HepG2 (cell line): ENCODE results near the gene RTKN2. TPM values are rescaled to one million over a fixed set of nuclear protein-coding genes. Genes with fewer than 3 reads are reported as not detected.

ENCODE experiments used
- ATAC-seq: fragments of 200-7000 bp; cut with Tn5 transposase; 3 replicates; pipeline ENCODE4 v1.9.1; 2020; ENCODE audit warnings: mild to moderate bottlenecking, moderate library complexity
- BruUV-seq: library from RNA; stranded (reverse); fragments of 400-500 nt; replicated peaks from 2 replicates; lab custom pipeline; 2021; lab: Mats Ljungman, UMichigan
- CTCF ChIA-PET: fragments of 300-600 bp; formaldehyde crosslinking; extraction: SDS; loops from one replicate; lab custom pipeline; 2021; ENCODE audit warnings: low total read pairs, inconsistent platforms, low intra/inter-chr PET ratio; lab: Yijun Ruan, JAX
- POLR2A ChIA-PET: fragments of 350-600 bp; sonication (Branson Sonifier 250); formaldehyde crosslinking; loops from one replicate; lab custom pipeline; 2020; ENCODE audit warnings: antibody characterized with exemption, inconsistent platforms; lab: Yijun Ruan, JAX
- DNase-seq: peaks from one replicate; pipeline ENCODE4 v3.0.0-alpha.2; 2015; ENCODE audit warnings: low spot score
- FAIRE-seq: peaks from 3 replicates; lab custom pipeline; 2011; peaks lifted over from hg19 to GRCh38; lab: Jason Lieb, UNC
- H2AFZ ChIP-seq: one replicate; pipeline ENCODE4 v1.6.1; 2011; ENCODE audit warnings: low read length, inconsistent platforms
- H3K27ac ChIP-seq: fragments of 300-600 bp; 3 replicates; pipeline ENCODE4 v1.8.0; 2011; ENCODE audit warnings: mixed run types, mild to moderate bottlenecking, mixed read lengths, low read length, inconsistent platforms; ENCODE audit not compliant: insufficient read depth; ENCODE audit errors: extremely low read length
- H3K27me3 ChIP-seq, 2 experiments: fragments of 200-600 bp in 1 of 2; 2 replicates in 1 of 2; 3 replicates in 1 of 2; pipeline versions ENCODE4 v1.6.0 to v1.8.0; 2011; ENCODE audit warnings: low read length in 2 of 2, mild to moderate bottlenecking in 2 of 2, moderate library complexity in 2 of 2, inconsistent platforms in 1 of 2; ENCODE audit not compliant: insufficient read depth in 2 of 2, control insufficient read depth in 1 of 2
- H3K36me3 ChIP-seq, 2 experiments: fragments of 200-600 bp in 1 of 2; replicated peaks in 1 of 2; 2 replicates in 1 of 2; 3 replicates in 1 of 2; pipeline versions ENCODE4 v1.5.1 to v1.8.0; 2011; ENCODE audit warnings: low read length in 2 of 2, inconsistent platforms in 1 of 2; ENCODE audit not compliant: insufficient read depth in 2 of 2, control insufficient read depth in 1 of 2
- H3K4me1 ChIP-seq: 2 replicates; pipeline ENCODE4 v1.5.1; 2012; ENCODE audit warnings: low read length, inconsistent platforms; ENCODE audit not compliant: insufficient read depth
- H3K4me2 ChIP-seq: 2 replicates; pipeline ENCODE4 v1.6.0; 2011; ENCODE audit warnings: low read depth, low read length, inconsistent platforms
- H3K4me3 ChIP-seq, 3 experiments: fragments of 200-600 bp in 1 of 3; sonication (generic), shearing (Covaris generic) in 1 of 3; replicated peaks in 1 of 3; 2 replicates each; pipeline ENCODE4 v1.5.1; 2011 to 2016; ENCODE audit warnings: low read length in 3 of 3, inconsistent platforms in 2 of 3, low read depth in 2 of 3, mild to moderate bottlenecking in 2 of 3, control low read depth in 1 of 3, mixed read lengths in 1 of 3; ENCODE audit not compliant: insufficient read depth in 1 of 3
- H3K79me2 ChIP-seq: one replicate; pipeline ENCODE4 v1.6.1; 2011; ENCODE audit warnings: low read length, inconsistent platforms; ENCODE audit not compliant: insufficient read depth
- H3K9ac ChIP-seq: 2 replicates; pipeline ENCODE4 v1.6.0; 2011; ENCODE audit warnings: mild to moderate bottlenecking, low read depth, low read length, inconsistent platforms; ENCODE audit not compliant: insufficient read depth
- H3K9me3 ChIP-seq: 2 replicates; pipeline ENCODE4 v1.5.1; 2012; ENCODE audit warnings: mild to moderate bottlenecking, low read length
- H4K20me1 ChIP-seq: 2 replicates; pipeline ENCODE4 v1.6.0; 2011; ENCODE audit warnings: inconsistent platforms, mild to moderate bottlenecking, low read length, moderate library complexity; ENCODE audit not compliant: insufficient read depth
- ATF4 ChIP-seq, 2 experiments: fragments of 450-650 bp in 1 of 2; sonication (generic) in 1 of 2; formaldehyde crosslinking; IDR thresholded peaks; 2 replicates each; pipeline versions ENCODE4 v1.5.0 to v1.8.0; 2020 to 2022; ENCODE audit warnings: mild to moderate bottlenecking in 1 of 2, missing genetic modification reagents in 1 of 2
- ELF4 ChIP-seq: sonication (generic); formaldehyde crosslinking; IDR thresholded peaks from 2 replicates; pipeline ENCODE4 v1.5.0; 2020; ENCODE audit warnings: missing genetic modification reagents, mild to moderate bottlenecking, moderate library complexity, borderline replicate concordance
- ELK4 ChIP-seq: sonication (generic); formaldehyde crosslinking; IDR thresholded peaks from 2 replicates; pipeline ENCODE4 v1.9.0; 2021; ENCODE audit warnings: missing genetic modification reagents, borderline replicate concordance
- JDP2 ChIP-seq: sonication (generic); formaldehyde crosslinking; IDR thresholded peaks from 2 replicates; pipeline ENCODE4 v1.8.1; 2022; ENCODE audit warnings: missing genetic modification reagents, borderline replicate concordance
- PHB2 ChIP-seq: fragments of 450-650 bp; IDR thresholded peaks from 2 replicates; pipeline ENCODE4 v1.6.1; 2018; ENCODE audit not compliant: partially characterized antibody
- PLRG1 ChIP-seq: fragments of 450-650 bp; conservative IDR thresholded peaks from 2 replicates; pipeline ENCODE4 v1.6.1; 2016
- RCOR2 ChIP-seq: IDR thresholded peaks from 2 replicates; pipeline ENCODE4 v1.6.1; 2016; ENCODE audit warnings: missing biosample characterization, missing genetic modification reagents
- TCF12 ChIP-seq, 2 experiments: fragments of 450-650 bp in 1 of 2; sonication (generic) in 1 of 2; formaldehyde crosslinking in 1 of 2; IDR thresholded peaks; 2 replicates each; pipeline versions ENCODE4 v1.6.1 to v1.8.0; 2017 to 2022; ENCODE audit warnings: antibody characterized with exemption in 1 of 2, mild to moderate bottlenecking in 1 of 2, missing genetic modification reagents in 1 of 2, moderate library complexity in 1 of 2
- TCF7 ChIP-seq: sonication (generic); IDR thresholded peaks from 2 replicates; pipeline ENCODE4 v1.6.1; 2016; ENCODE audit warnings: antibody characterized with exemption, low read depth
- ZNF10 ChIP-seq: sonication (generic); formaldehyde crosslinking; IDR thresholded peaks from 2 replicates; pipeline ENCODE4 v1.4.0; 2020; ENCODE audit warnings: mild to moderate bottlenecking, low read depth, missing genetic modification reagents, borderline replicate concordance
- ZNF230 ChIP-seq: sonication (generic); formaldehyde crosslinking; IDR thresholded peaks from 2 replicates; pipeline ENCODE4 v1.4.0; 2020; ENCODE audit warnings: mild to moderate bottlenecking, missing genetic modification reagents
- ZNF496 ChIP-seq: sonication (generic); formaldehyde crosslinking; IDR thresholded peaks from 2 replicates; pipeline ENCODE4 v1.8.1; 2023; ENCODE audit warnings: mild to moderate bottlenecking, moderate library complexity, missing genetic modification reagents; ENCODE audit not compliant: insufficient replicate concordance
- ZNF598 ChIP-seq: sonication (generic); formaldehyde crosslinking; IDR thresholded peaks from 2 replicates; pipeline ENCODE4 v1.5.1; 2020; ENCODE audit warnings: mild to moderate bottlenecking, missing genetic modification reagents, borderline replicate concordance
- ZNF709 ChIP-seq: sonication (generic); formaldehyde crosslinking; IDR thresholded peaks from 2 replicates; pipeline ENCODE4 v1.5.0; 2020; ENCODE audit warnings: mild to moderate bottlenecking, missing genetic modification reagents
- ZNF713 ChIP-seq: sonication (generic); formaldehyde crosslinking; IDR thresholded peaks from 2 replicates; pipeline ENCODE4 v1.4.0; 2020; ENCODE audit warnings: mild to moderate bottlenecking, missing genetic modification reagents
- ZNF747 ChIP-seq: sonication (generic); formaldehyde crosslinking; IDR thresholded peaks from 2 replicates; pipeline ENCODE4 v1.8.1; 2023; ENCODE audit warnings: missing genetic modification reagents, mild to moderate bottlenecking, borderline replicate concordance
- ZNF891 ChIP-seq: sonication (generic); formaldehyde crosslinking; IDR thresholded peaks from 2 replicates; pipeline ENCODE4 v1.5.0; 2020; ENCODE audit warnings: mild to moderate bottlenecking, missing genetic modification reagents
- WGBS: methylation state at CpG from one replicate; pipeline ENCODE4 v1.1.6; 2017; ENCODE audit warnings: low lambda C conversion rate; 5-methylcytosine and 5-hydroxymethylcytosine counted together
- in situ Hi-C: cut with HindIII; loops from 2 replicates; pipeline ENCODE4 v1.10.0; 2017; ENCODE audit warnings: low pct_unique_long_range_greater_than_20kb; ENCODE audit not compliant: extremely low pct_ligation_motif_present
- intact Hi-C: fragments of 100-400 bp; cut with micrococcal nuclease; formaldehyde crosslinking; loops from one replicate; pipeline ENCODE4 v1.10.0; 2022; ENCODE audit not compliant: unreplicated experiment
- polyA plus RNA-seq, 8 experiments: library from polyadenylated mRNA; depleted of rRNA in 3 of 8; stranded (reverse) in 7 of 8; unstranded in 1 of 8; fragments of >200 nt; fragmentation: Illumina TruSeq in 4 of 8; extraction: Trizol in 4 of 8; gene quantifications; 2 replicates each; pipeline versions ENCODE4 v1.2.1 to v1.2.3, GENCODE V29; 2011 to 2016; ENCODE audit warnings: low read depth in 4 of 8, missing spikeins in 1 of 8, mixed read lengths in 1 of 8; ENCODE audit not compliant: insufficient read depth in 1 of 8
- total RNA-seq, 5 experiments: library from RNA; depleted of rRNA; stranded (reverse); fragments of >200 nt; fragmentation: Illumina TruSeq; extraction: Trizol; gene quantifications; 2 replicates each; pipeline ENCODE4 v1.2.3, GENCODE V29; 2016; ENCODE audit warnings: low read depth in 1 of 5

RTKN2 gene
- total and polyA plus RNA-seq, 2 of the 13 experiments (the other 11 are each of a cell fraction or from before 2014, with no cell fraction given), result 2.2 to 7.0 TPM

DNA sequence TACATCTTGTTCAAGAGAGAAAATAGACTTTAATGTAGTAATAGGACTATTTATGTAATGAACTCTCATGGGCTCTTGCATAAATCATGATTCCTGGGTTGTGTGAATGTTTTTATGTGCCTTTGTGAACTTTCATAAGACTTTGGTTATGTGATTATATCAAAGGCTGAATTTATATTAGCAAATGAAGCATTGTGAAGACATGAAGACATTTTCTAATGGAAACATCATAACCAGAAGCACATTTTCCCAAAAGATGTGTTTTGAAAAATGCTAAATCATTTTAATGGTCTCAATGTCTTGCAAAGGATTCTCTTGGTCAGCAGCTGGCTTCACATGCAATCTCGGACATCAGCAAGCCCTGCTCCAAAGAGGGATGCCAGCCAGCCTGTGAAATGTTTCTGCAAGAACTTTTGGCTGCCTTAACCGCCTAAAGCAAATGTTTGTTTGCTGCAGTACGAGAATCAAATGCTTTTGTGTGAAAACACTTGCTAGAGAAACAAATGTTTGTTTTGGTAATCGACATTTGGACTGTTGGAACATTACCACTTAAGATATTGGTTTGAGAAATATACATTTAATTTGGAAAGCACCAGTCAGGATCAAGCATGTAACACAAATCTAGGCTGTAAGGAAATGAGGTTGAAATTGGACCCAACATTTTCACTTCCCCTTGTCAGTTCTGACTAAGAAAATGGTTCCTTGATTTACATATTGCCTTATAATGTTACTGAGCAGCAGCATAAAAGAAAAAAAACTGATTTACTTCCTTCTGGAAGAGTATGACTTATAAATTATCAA is 102.1 kb downstream of the RTKN2 start:
- Histone ChIP-seq H3K27me3 (no peaks in the 10 kb centered on the region), H3K4me1 (peaks cover 9% of the 10 kb centered on the region; the same call in 1 of the 2 replicates), H3K9ac (no peak overlapping the region), H3K4me3 (no peak overlapping the region), H3K79me2 (no peaks in the 10 kb centered on the region), H3K27ac (no peak overlapping the region), H3K36me3 (no peaks in the 10 kb centered on the region), H3K4me2 (peak overlapping the region; percentile 15; the same call in 1 of the 2 replicates), H4K20me1 (no peaks in the 10 kb centered on the region), H3K9me3 (no peaks in the 10 kb centered on the region), H2AFZ (no peak overlapping the region)
- POLR2A ChIA-PET, result no interaction called here
- no peak for FAIRE-seq
- no TSS peak for BruUV-seq
- 7% methylated on average over 4 of the region's 4 CpGs for WGBS
- TF ChIP-seq ELK4 (CRISPR knock-in tag), result no peak
- no peak for TF ChIP-seq ZNF230 (CRISPR knock-in tag)
- TF ChIP-seq ZNF10 (CRISPR knock-in tag), result no peak
- no peak for TF ChIP-seq ZNF496 (CRISPR knock-in tag)
- no peak for TF ChIP-seq ZNF709
- TF ChIP-seq ZNF747 (CRISPR knock-in tag), result no peak
- TF ChIP-seq PHB2, result no peak
- no peak for TF ChIP-seq ZNF891
- TF ChIP-seq ZNF598 (CRISPR knock-in tag), result no peak
- no peak for TF ChIP-seq ZNF713 (CRISPR knock-in tag)
- TF ChIP-seq ELF4 (CRISPR knock-in tag), result no peak
- no peak for TF ChIP-seq PLRG1
- no peak for TF ChIP-seq TCF12 (IDR thresholded peaks at IDR 0.05)
- TF ChIP-seq TCF12 (CRISPR knock-in tag; IDR thresholded peaks at IDR 0.05), result no peak
- no peak for TF ChIP-seq RCOR2 (CRISPR knock-in tag)
- TF ChIP-seq ATF4 (CRISPR knock-in tag; IDR thresholded peaks at IDR 0.05), result no peak
- TF ChIP-seq TCF7, result no peak
- TF ChIP-seq JDP2, result no peak
- DNase-seq, result no peak
- intact Hi-C loops (no loop called here), in situ Hi-C loops (no loop called here)
- no peak for ATAC-seq
- CTCF ChIA-PET, result no interaction called here
